ENCODE data around the gene SPEN.
A peak's percentile ranks its signal among the peaks of the same experiment; 100 is the strongest.
"Not testable (repeated sequence)": the region's sequence is repeated elsewhere in the genome, so short reads cannot be mapped to it uniquely, and the experiment has no call there.

SPEN gene

GRCh38 chr1:15803380-15803779 lies 44.1 kb upstream of the SPEN start:
- TF ChIP-seq CTCF (IDR thresholded peaks at IDR 0.05; ENCODE audit: unreplicated experiment in 3 of 3), result peak; percentile 45 to 49 (median 49)
- Mint-ChIP-seq H3K4me1 (peaks cover 20% of the 10 kb centered on the region), H3K27me3 (ENCODE audit: low read depth) (peaks cover 16% of the 10 kb centered on the region), H3K9me3 (no peaks in the 10 kb centered on the region), H3K4me3 (no peak overlapping the region), H3K27ac (peak overlapping the region in 1 of 3 experiments; percentile 83), H3K36me3 (ENCODE audit: low read depth) (no peaks in the 10 kb centered on the region)

- Mint-ChIP-seq H3K36me3 (ENCODE audit: low read depth) (no peaks in the 10 kb centered on the region), H3K4me3 (no peak overlapping the region), H3K4me1 (peaks cover 20% of the 10 kb centered on the region), H3K27ac (no peak overlapping the region), H3K27me3 (ENCODE audit: low read depth) (peaks cover 16% of the 10 kb centered on the region), H3K9me3 (no peaks in the 10 kb centered on the region)
- TF ChIP-seq CTCF (IDR thresholded peaks at IDR 0.05; ENCODE audit: unreplicated experiment in 3 of 3), result no peak
These were observed 43.4 kb upstream of the SPEN start for GRCh38 chr1:15804060-15804459.

- Mint-ChIP-seq H3K27ac (no peak overlapping the region), H3K4me3 (no peak overlapping the region), H3K9me3 (no peaks in the 10 kb centered on the region), H3K4me1 (no peaks in the 10 kb centered on the region), H3K36me3 (ENCODE audit: low read depth) (no peaks in the 10 kb centered on the region), H3K27me3 (ENCODE audit: low read depth) (peaks cover 4% of the 10 kb centered on the region)
- TF ChIP-seq CTCF (IDR thresholded peaks at IDR 0.05; ENCODE audit: unreplicated experiment in 3 of 3), result no peak
These were observed 40.4 kb upstream of the SPEN start for GRCh38 chr1:15807121-15807520.

GRCh38 chr1:15807549-15807948 lies 40.0 kb upstream of the SPEN start, which contains the start of gene UQCRHL:
Gene UQCRHL (minus strand): TSS chr1:15807649. CDS start chr1:15807649, 0 bp downstream.
- H3K4me1 Mint-ChIP-seq; H3K4me3 Mint-ChIP-seq; H3K27me3 Mint-ChIP-seq (ENCODE audit: low read depth); H3K36me3 Mint-ChIP-seq (ENCODE audit: low read depth); H3K27ac Mint-ChIP-seq; H3K9me3 Mint-ChIP-seq: not testable (repeated sequence)

GRCh38 chr1:15808955-15809354 lies 38.6 kb upstream of the SPEN start:
- TF ChIP-seq CTCF (IDR thresholded peaks at IDR 0.05; ENCODE audit: unreplicated experiment in 3 of 3), result no peak
- Mint-ChIP-seq H3K4me3 (no peak overlapping the region), H3K27me3 (ENCODE audit: low read depth) (peaks cover 2% of the 10 kb centered on the region), H3K36me3 (ENCODE audit: low read depth) (no peaks in the 10 kb centered on the region), H3K9me3 (no peaks in the 10 kb centered on the region), H3K27ac (no peak overlapping the region), H3K4me1 (no peaks in the 10 kb centered on the region)

GRCh38 chr1:15810073-15810472 lies 37.4 kb upstream of the SPEN start:
- Mint-ChIP-seq H3K4me1 (no peaks in the 10 kb centered on the region), H3K9me3 (no peaks in the 10 kb centered on the region), H3K4me3 (no peak overlapping the region), H3K27me3 (ENCODE audit: low read depth) (no peaks in the 10 kb centered on the region), H3K36me3 (ENCODE audit: low read depth) (no peaks in the 10 kb centered on the region), H3K27ac (no peak overlapping the region)
- TF ChIP-seq CTCF (IDR thresholded peaks at IDR 0.05; ENCODE audit: unreplicated experiment in 3 of 3), result no peak
